Fibroblast of lung (primary cell): ENCODE data around the gene CDH4.

Experiments
- CTCF ChIP-seq, 2 donors: IDR thresholded peaks in 1 of 2; conservative IDR thresholded peaks in 1 of 2; 1 replicate in 1 of 2; 2 replicates in 1 of 2; pipeline ENCODE4 v1.5.1; 2011 to 2012; ENCODE audit warnings: low read length in 2 of 2, control low read depth in 1 of 2, inconsistent platforms in 1 of 2, low read depth in 1 of 2, mild to moderate bottlenecking in 1 of 2
- EZH2 ChIP-seq: IDR thresholded peaks from 2 replicates; pipeline ENCODE4 v1.5.1; 2012; ENCODE audit warnings: low read length, control low read depth, mild to moderate bottlenecking; ENCODE audit errors: missing control alignments

- no peak for TF ChIP-seq EZH2
- no peak for TF ChIP-seq CTCF (conservative IDR thresholded peaks at IDR 0.05 in 1 of 2, IDR thresholded peaks at IDR 0.05 in 1 of 2; ENCODE audit: low read depth in 1 of 2, low read length in 2 of 2)
Measured at GRCh38 chr20:61621035-61621730, 369.1 kb downstream of the CDH4 start.
